C4-2B (cell line): ENCODE data around the gene UBAP1L.

Source experiments
- ZFX ChIP-seq: fragments of 450-650 bp; IDR thresholded peaks from 2 replicates; pipeline ENCODE4 v1.6.1; 2017
- TF ChIP-seq, protein P1 (sequence below): fragments of 450-650 bp; conservative IDR thresholded peaks from 2 replicates; pipeline ENCODE4 v1.5.1; 2017; ENCODE audit warnings: mild to moderate bottlenecking

DNA sequence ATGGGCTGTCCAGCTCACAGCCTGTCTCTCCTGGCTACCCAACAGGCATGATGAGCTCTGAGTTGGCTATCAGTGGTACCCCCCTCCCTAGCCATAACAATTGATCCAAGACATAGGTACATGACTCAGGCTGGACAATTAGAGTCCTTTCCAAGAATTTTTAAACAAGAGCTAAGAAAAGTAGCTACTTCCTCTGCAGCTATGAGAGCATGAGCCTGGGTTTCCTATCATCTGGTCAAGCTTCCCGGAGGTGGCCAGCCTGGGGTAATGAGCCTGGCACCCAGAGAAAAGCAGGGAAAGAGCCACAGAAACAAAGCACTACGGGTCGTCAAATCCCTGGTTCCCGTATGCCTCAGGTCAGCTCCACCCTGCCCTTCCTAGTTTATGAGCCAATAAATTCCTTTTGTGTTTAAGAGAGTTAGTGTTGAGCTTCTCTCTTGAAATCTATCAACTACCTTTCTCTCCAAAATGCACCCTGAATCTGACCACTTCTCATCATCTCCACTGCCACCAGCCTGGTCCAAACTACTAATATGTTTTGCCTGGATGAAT is 72.1 kb downstream of the UBAP1L start:
- TF ChIP-seq, protein P1, sequence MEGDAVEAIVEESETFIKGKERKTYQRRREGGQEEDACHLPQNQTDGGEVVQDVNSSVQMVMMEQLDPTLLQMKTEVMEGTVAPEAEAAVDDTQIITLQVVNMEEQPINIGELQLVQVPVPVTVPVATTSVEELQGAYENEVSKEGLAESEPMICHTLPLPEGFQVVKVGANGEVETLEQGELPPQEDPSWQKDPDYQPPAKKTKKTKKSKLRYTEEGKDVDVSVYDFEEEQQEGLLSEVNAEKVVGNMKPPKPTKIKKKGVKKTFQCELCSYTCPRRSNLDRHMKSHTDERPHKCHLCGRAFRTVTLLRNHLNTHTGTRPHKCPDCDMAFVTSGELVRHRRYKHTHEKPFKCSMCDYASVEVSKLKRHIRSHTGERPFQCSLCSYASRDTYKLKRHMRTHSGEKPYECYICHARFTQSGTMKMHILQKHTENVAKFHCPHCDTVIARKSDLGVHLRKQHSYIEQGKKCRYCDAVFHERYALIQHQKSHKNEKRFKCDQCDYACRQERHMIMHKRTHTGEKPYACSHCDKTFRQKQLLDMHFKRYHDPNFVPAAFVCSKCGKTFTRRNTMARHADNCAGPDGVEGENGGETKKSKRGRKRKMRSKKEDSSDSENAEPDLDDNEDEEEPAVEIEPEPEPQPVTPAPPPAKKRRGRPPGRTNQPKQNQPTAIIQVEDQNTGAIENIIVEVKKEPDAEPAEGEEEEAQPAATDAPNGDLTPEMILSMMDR: no peak
- TF ChIP-seq ZFX: no peak
